GM21367 (cell line): ENCODE measurements around the gene ABCC3.

ENCODE experiments used
- ATAC-seq: cut with Tn5 transposase; IDR thresholded peaks from one replicate; pipeline ENCODE4 v1.9.1; 2021; ENCODE audit not compliant: unreplicated experiment

ABCC3 gene

GRCh38 chr17:50607522-50608175 is 27.0 kb upstream of the ABCC3 start:
- ATAC-seq, result no peak

GRCh38 chr17:50608700-50609379 is 25.8 kb upstream of the ABCC3 start:
- no peak for ATAC-seq

GRCh38 chr17:50609380-50610074 is 25.2 kb upstream of the ABCC3 start:
- ATAC-seq, result no peak

GRCh38 chr17:50611634-50612033 is 23.0 kb upstream of the ABCC3 start:
- no peak for ATAC-seq

GRCh38 chr17:50612281-50612680 is 22.4 kb upstream of the ABCC3 start:
- ATAC-seq, result no peak

GRCh38 chr17:50613007-50613992 is 21.4 kb upstream of the ABCC3 start:
- no peak for ATAC-seq

- no peak for ATAC-seq
Observed at GRCh38 chr17:50614471-50615051, 20.1 kb upstream of the ABCC3 start.

- ATAC-seq, result no peak
Observed at GRCh38 chr17:50615828-50616227, 18.9 kb upstream of the ABCC3 start.

- no peak for ATAC-seq
Observed at GRCh38 chr17:50618300-50618699, 16.4 kb upstream of the ABCC3 start.

GRCh38 chr17:50618941-50619340 is 15.7 kb upstream of the ABCC3 start:
- ATAC-seq, result no peak

GRCh38 chr17:50619489-50619888 is 15.2 kb upstream of the ABCC3 start:
- no peak for ATAC-seq

GRCh38 chr17:50620237-50620636 is 14.4 kb upstream of the ABCC3 start:
- ATAC-seq, result no peak

GRCh38 chr17:50620858-50621257 is 13.8 kb upstream of the ABCC3 start:
- no peak for ATAC-seq

- ATAC-seq, result no peak
Observed at GRCh38 chr17:50621574-50622031, 13.1 kb upstream of the ABCC3 start.

- ATAC-seq, result no peak
Observed at GRCh38 chr17:50624321-50624934, 10.3 kb upstream of the ABCC3 start.

GRCh38 chr17:50625032-50625871 is 9.4 kb upstream of the ABCC3 start:
- ATAC-seq, result no peak

GRCh38 chr17:50626037-50626574 is 8.6 kb upstream of the ABCC3 start:
- ATAC-seq, result no peak

GRCh38 chr17:50627036-50627781 is 7.5 kb upstream of the ABCC3 start:
- no peak for ATAC-seq
